Left ventricle myocardium inferior (tissue), 1 donor: ENCODE results near the gene UBL4A. TPM values are rescaled to one million over a fixed set of nuclear protein-coding genes. Genes with fewer than 3 reads are reported as not detected.

ENCODE experiments used
- DNase-seq: peaks from one replicate; pipeline ENCODE4 v3.0.0-alpha.2; 2020
- H3K27ac ChIP-seq: fragments of 200-600 bp; replicated peaks from 2 replicates; pipeline ENCODE4 v1.8.0; 2021
- H3K27me3 ChIP-seq: fragments of 200-600 bp; 2 replicates; pipeline ENCODE4 v1.8.0; 2021; ENCODE audit warnings: low read depth
- H3K36me3 ChIP-seq: fragments of 200-600 bp; 2 replicates; pipeline ENCODE4 v1.8.0; 2021
- H3K4me1 ChIP-seq: fragments of 200-600 bp; 2 replicates; pipeline ENCODE4 v1.8.0; 2021
- H3K4me3 ChIP-seq: fragments of 200-600 bp; 2 replicates; pipeline ENCODE4 v1.8.0; 2021; ENCODE audit warnings: mild to moderate bottlenecking, moderate library complexity
- H3K9me3 ChIP-seq: fragments of 200-600 bp; replicated peaks from 2 replicates; pipeline ENCODE4 v1.8.0; 2021
- CTCF ChIP-seq: fragments of 200-600 bp; IDR thresholded peaks from 2 replicates; pipeline ENCODE4 v1.8.0; 2021; ENCODE audit warnings: antibody characterized with exemption, mild to moderate bottlenecking, borderline replicate concordance
- intact Hi-C: fragments of 100-400 bp; cut with micrococcal nuclease; formaldehyde crosslinking; loops from one replicate; pipeline ENCODE4 v1.11.0; 2022
- total RNA-seq: library from RNA; stranded (reverse); fragmentation: NEBNext Ultra II Directional; extraction: Animal tissue kit (Norgen Biotek cat#: 25700); gene quantifications from one replicate; pipeline ENCODE4 v1.2.1, GENCODE V29; 2021
- donor health status: DM: no; HTN: yes; CAD: no; lungs with severe emphysema.

The UBL4A gene
- total RNA-seq, 1 donor from 2014 or later = 60.2 TPM

GRCh38 chrX:154471839-154472684, 14.4 kb downstream of the UBL4A start:
- Histone ChIP-seq H3K9me3 (no peaks in the 10 kb centered on the region), H3K27ac (no peak overlapping the region), H3K27me3 (no peaks in the 10 kb centered on the region), H3K4me1 (no peaks in the 10 kb centered on the region), H3K36me3 (peaks cover 20% of the 10 kb centered on the region), H3K4me3 (no peak overlapping the region)
- no peak for TF ChIP-seq CTCF
- intact Hi-C loops = no loop called here
- no peak for DNase-seq

GRCh38 chrX:154470914-154471568, 15.4 kb downstream of the UBL4A start:
- Histone ChIP-seq H3K27me3 (no peaks in the 10 kb centered on the region), H3K4me3 (no peak overlapping the region), H3K27ac (no peak overlapping the region), H3K36me3 (peaks cover 20% of the 10 kb centered on the region), H3K4me1 (no peaks in the 10 kb centered on the region), H3K9me3 (no peaks in the 10 kb centered on the region)
- intact Hi-C loops = no loop called here
- TF ChIP-seq CTCF = no peak
- DNase-seq = no peak

GRCh38 chrX:154470434-154470833, 16.0 kb downstream of the UBL4A start:
- no peaks in the 10 kb centered on the region for H3K9me3 ChIP-seq
- DNase-seq = no peak

DNA sequence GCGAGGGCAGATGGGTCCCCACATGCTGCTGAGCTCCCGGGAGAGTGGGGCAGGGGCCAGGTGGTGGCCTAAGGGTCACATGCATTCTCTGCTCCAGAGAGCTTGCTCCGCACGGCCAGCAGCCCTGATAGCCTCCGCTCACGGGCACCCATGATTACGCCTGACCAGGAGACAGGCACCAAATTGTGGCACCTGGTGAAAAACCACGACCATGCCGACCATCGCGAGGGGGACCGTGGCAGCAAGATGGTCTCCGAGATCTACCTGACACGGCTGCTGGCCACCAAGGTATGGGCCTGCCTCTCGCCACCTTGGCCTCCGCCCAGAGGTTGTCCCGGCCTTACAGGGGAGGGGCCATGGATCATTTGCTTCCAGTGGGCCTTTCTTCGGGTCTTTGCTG, 16.5 kb downstream of the UBL4A start:
- no peaks in the 10 kb centered on the region for H3K4me1 ChIP-seq
- intact Hi-C loops = no loop called here
- H3K4me3 ChIP-seq = no peak overlapping the region
- TF ChIP-seq CTCF = no peak
- H3K36me3 ChIP-seq = peaks cover 24% of the 10 kb centered on the region
- DNase-seq = no peak
- H3K27me3 ChIP-seq = no peaks in the 10 kb centered on the region
- H3K27ac ChIP-seq = no peak overlapping the region
- H3K9me3 ChIP-seq = no peaks in the 10 kb centered on the region

More at GRCh38 chrX:154470434-154470833, 16.0 kb downstream of the UBL4A start:
- no peaks in the 10 kb centered on the region for H3K4me1 ChIP-seq
- no peaks in the 10 kb centered on the region for H3K27me3 ChIP-seq
- H3K36me3 ChIP-seq = peaks cover 23% of the 10 kb centered on the region
- no peak overlapping the region for H3K27ac ChIP-seq
- intact Hi-C loops = no loop called here
- H3K4me3 ChIP-seq = no peak overlapping the region
- no peak for TF ChIP-seq CTCF

DNA sequence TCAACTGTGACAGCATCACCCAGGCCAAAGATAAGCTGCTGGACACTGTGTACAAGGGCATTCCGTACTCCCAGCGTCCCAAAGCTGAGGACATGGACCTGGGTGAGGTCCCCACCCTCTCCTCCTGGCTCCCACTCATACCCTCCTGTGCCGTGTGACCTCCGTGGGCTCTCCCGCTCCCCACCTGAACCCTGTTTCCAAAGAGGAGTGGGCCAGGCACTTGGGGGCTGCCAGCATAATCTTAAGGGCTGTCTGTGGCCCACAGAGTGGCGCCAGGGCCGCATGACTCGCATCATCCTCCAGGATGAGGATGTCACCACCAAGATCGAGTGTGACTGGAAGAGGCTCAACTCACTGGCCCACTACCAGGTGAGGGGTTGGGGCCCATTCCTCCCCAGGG, 17.3 kb downstream of the UBL4A start:
- H3K27me3 ChIP-seq = no peaks in the 10 kb centered on the region

More for the DNA sequence above, 17.3 kb downstream of the UBL4A start:
- H3K27ac ChIP-seq = no peak overlapping the region
- peaks cover 24% of the 10 kb centered on the region for H3K36me3 ChIP-seq
- no peaks in the 10 kb centered on the region for H3K4me1 ChIP-seq
- no peaks in the 10 kb centered on the region for H3K9me3 ChIP-seq
- TF ChIP-seq CTCF = no peak
- H3K4me3 ChIP-seq = no peak overlapping the region
- DNase-seq = no peak
- intact Hi-C loops = no loop called here
